HepG2 (cell line): ENCODE data around the gene CCDC88B. TPM values are rescaled to one million over a fixed set of nuclear protein-coding genes. Genes with fewer than 3 reads are reported as not detected.
A peak's percentile ranks its signal among the peaks of the same experiment; 100 is the strongest.

Experiments
- ARNT ChIP-seq: fragments of 450-650 bp; IDR thresholded peaks from 2 replicates; pipeline ENCODE4 v1.6.1; 2017
- BRCA1 ChIP-seq: sonication (generic); formaldehyde crosslinking; IDR thresholded peaks from 2 replicates; pipeline ENCODE4 v1.4.0; 2020; ENCODE audit warnings: missing genetic modification reagents
- CENPX ChIP-seq: sonication (generic); formaldehyde crosslinking; IDR thresholded peaks from 2 replicates; pipeline ENCODE4 v1.9.0; 2021; ENCODE audit warnings: mild to moderate bottlenecking, missing genetic modification reagents, moderate library complexity
- EZH2 ChIP-seq: conservative IDR thresholded peaks from 2 replicates; pipeline ENCODE4 v1.6.1; 2012; ENCODE audit warnings: mild to moderate bottlenecking, low read depth, low read length, moderate library complexity
- GATAD1 ChIP-seq: IDR thresholded peaks from 2 replicates; pipeline ENCODE4 v1.6.1; 2016; ENCODE audit warnings: missing genetic modification reagents, missing compliant biosample characterization
- GTF2F1 ChIP-seq: fragments of 150-350 bp; IDR thresholded peaks from 2 replicates; pipeline ENCODE4 v1.6.1; 2014; ENCODE audit warnings: low read length
- HDAC2 ChIP-seq: sonication (generic); formaldehyde crosslinking; IDR thresholded peaks from 2 replicates; pipeline ENCODE4 v1.4.0; 2020; ENCODE audit warnings: missing genetic modification reagents
- KDM6A ChIP-seq: IDR thresholded peaks from 2 replicates; pipeline ENCODE4 v1.6.1; 2016; ENCODE audit warnings: low read depth
- NFE2L2 ChIP-seq: fragments of 150-350 bp; IDR thresholded peaks from 2 replicates; pipeline ENCODE4 v1.6.1; 2014; ENCODE audit warnings: low read length
- POGZ ChIP-seq: sonication (generic); formaldehyde crosslinking; IDR thresholded peaks from 2 replicates; pipeline ENCODE4 v1.4.0; 2020; ENCODE audit warnings: mild to moderate bottlenecking, missing genetic modification reagents
- PTBP1 ChIP-seq: fragments of 200-400 bp; formaldehyde crosslinking; IDR thresholded peaks from 2 replicates; pipeline ENCODE4 v1.6.1; 2018; ENCODE audit warnings: low read length, low read depth; ENCODE audit not compliant: poor library complexity, severe bottlenecking
- SALL2 ChIP-seq: sonication (generic); formaldehyde crosslinking; IDR thresholded peaks from 2 replicates; pipeline ENCODE4 v1.8.1; 2023; ENCODE audit warnings: mild to moderate bottlenecking, missing genetic modification reagents, inconsistent platforms
- TARDBP ChIP-seq: sonication (generic); formaldehyde crosslinking; IDR thresholded peaks from 2 replicates; pipeline ENCODE4 v1.8.0; 2022; ENCODE audit warnings: mild to moderate bottlenecking, missing genetic modification reagents
- TGIF2 ChIP-seq: IDR thresholded peaks from 2 replicates; pipeline ENCODE4 v1.6.1; 2016; ENCODE audit warnings: control low read depth, missing compliant biosample characterization
- ZBTB10 ChIP-seq: sonication (generic); formaldehyde crosslinking; IDR thresholded peaks from 2 replicates; pipeline ENCODE4 v1.4.0; 2020; ENCODE audit warnings: missing genetic modification reagents, borderline replicate concordance
- ZFP36L2 ChIP-seq: sonication (generic); formaldehyde crosslinking; IDR thresholded peaks from 2 replicates; pipeline ENCODE4 v1.4.0; 2020; ENCODE audit warnings: missing genetic modification reagents
- ZFP41 ChIP-seq: sonication (generic); formaldehyde crosslinking; IDR thresholded peaks from 2 replicates; pipeline ENCODE4 v1.4.0; 2020; ENCODE audit warnings: mild to moderate bottlenecking, missing genetic modification reagents, borderline replicate concordance
- ZKSCAN8 ChIP-seq: IDR thresholded peaks from 2 replicates; pipeline ENCODE4 v1.6.1; 2016; ENCODE audit warnings: borderline replicate concordance, missing genetic modification reagents, missing compliant biosample characterization
- ZNF543 ChIP-seq: sonication (generic); formaldehyde crosslinking; IDR thresholded peaks from 2 replicates; pipeline ENCODE4 v1.4.0; 2020; ENCODE audit warnings: mild to moderate bottlenecking, missing genetic modification reagents
- ZNF670 ChIP-seq: sonication (generic); formaldehyde crosslinking; IDR thresholded peaks from 2 replicates; pipeline ENCODE4 v1.8.0; 2022; ENCODE audit warnings: mild to moderate bottlenecking, missing genetic modification reagents, borderline replicate concordance
- ZNF766 ChIP-seq: sonication (generic); formaldehyde crosslinking; IDR thresholded peaks from 2 replicates; pipeline ENCODE4 v1.5.0; 2020; ENCODE audit warnings: missing genetic modification reagents, borderline replicate concordance
- ZNF772 ChIP-seq: sonication (generic); formaldehyde crosslinking; IDR thresholded peaks from 2 replicates; pipeline ENCODE4 v1.5.0; 2020; ENCODE audit warnings: mild to moderate bottlenecking, missing genetic modification reagents
- polyA plus RNA-seq, 8 experiments: library from polyadenylated mRNA; depleted of rRNA in 3 of 8; stranded (reverse) in 7 of 8; unstranded in 1 of 8; fragments of >200 nt; fragmentation: Illumina TruSeq in 4 of 8; extraction: Trizol in 4 of 8; gene quantifications; 2 replicates each; pipeline versions ENCODE4 v1.2.1 to v1.2.3, GENCODE V29; 2011 to 2016; ENCODE audit warnings: low read depth in 4 of 8, missing spikeins in 1 of 8, mixed read lengths in 1 of 8; ENCODE audit not compliant: insufficient read depth in 1 of 8
- total RNA-seq, 5 experiments: library from RNA; depleted of rRNA; stranded (reverse); fragments of >200 nt; fragmentation: Illumina TruSeq; extraction: Trizol; gene quantifications; 2 replicates each; pipeline ENCODE4 v1.2.3, GENCODE V29; 2016; ENCODE audit warnings: low read depth in 1 of 5
- TF ChIP-seq, protein P1 (sequence below): sonication (generic); formaldehyde crosslinking; IDR thresholded peaks from 2 replicates; pipeline ENCODE4 v1.8.1; 2023; ENCODE audit warnings: mild to moderate bottlenecking, missing genetic modification reagents, borderline replicate concordance
- TF ChIP-seq, protein P2 (sequence below): sonication (generic); formaldehyde crosslinking; IDR thresholded peaks from 2 replicates; pipeline ENCODE4 v1.4.0; 2020; ENCODE audit warnings: low read depth, mild to moderate bottlenecking, missing genetic modification reagents
- TF ChIP-seq, protein P3 (sequence below): sonication (generic); formaldehyde crosslinking; IDR thresholded peaks from 2 replicates; pipeline ENCODE4 v1.9.0; 2021; ENCODE audit warnings: missing genetic modification reagents, borderline replicate concordance
- TF ChIP-seq, protein P4 (sequence below): IDR thresholded peaks from 2 replicates; pipeline ENCODE4 v1.6.1; 2016; ENCODE audit warnings: missing genetic modification reagents, missing compliant biosample characterization

Gene CCDC88B
- total and polyA plus RNA-seq, 2 of the 13 experiments (the other 11 are each of a cell fraction or from before 2014, with no cell fraction given) = 3.6 to 4.8 TPM

DNA sequence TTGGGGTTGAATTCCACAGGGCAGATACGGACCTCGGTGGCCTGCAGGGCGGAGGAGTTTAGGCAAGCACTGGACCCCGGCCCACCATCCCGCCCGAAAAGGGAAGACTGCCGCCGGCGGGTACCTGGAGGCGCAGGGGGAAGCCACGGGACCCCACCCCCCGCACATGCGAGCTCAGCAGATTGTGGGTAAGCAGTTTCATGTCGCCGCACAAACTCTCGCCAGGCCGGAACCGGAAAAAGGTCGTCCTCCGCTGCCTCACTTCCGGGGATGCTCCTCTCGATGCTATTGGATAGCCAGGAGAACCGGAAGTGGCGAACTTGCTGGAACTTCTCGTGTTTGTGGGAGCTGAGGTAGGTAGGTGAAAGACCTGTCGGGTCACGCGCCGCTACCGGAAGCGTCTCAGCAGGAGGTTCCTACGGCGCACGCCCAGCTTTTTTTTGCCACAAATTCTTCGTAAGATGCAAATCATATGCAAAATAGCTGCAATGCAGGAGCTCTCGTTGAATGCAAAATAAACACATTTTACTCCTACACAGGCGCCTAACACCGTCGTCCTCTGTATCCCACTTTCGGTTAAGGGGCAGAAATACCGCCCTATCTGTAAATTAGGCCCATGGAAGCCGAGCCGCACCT is 22.6 kb upstream of the CCDC88B start, which contains the start of gene TRMT112 (continued):
- TF ChIP-seq ZBTB10 (CRISPR knock-in tag) = no peak
- TF ChIP-seq ZFP41 (CRISPR knock-in tag) = no peak
- peak; percentile 64; the same call in 1 of the 2 replicates for TF ChIP-seq BRCA1 (CRISPR knock-in tag)
- no peak for TF ChIP-seq PTBP1
- peak; percentile 64; the same call in 1 of the 2 replicates for TF ChIP-seq ZNF670 (CRISPR knock-in tag)
- TF ChIP-seq ZNF543 (CRISPR knock-in tag) = 0 out of 2 replicates have a peak, but pooled peaks have one; percentile 26
- TF ChIP-seq KDM6A (CRISPR knock-in tag) = no peak
- peak; percentile 51; the same call in 1 of the 2 replicates for TF ChIP-seq HDAC2 (CRISPR knock-in tag)
- peak; percentile 34 for TF ChIP-seq SALL2 (CRISPR knock-in tag)
- TF ChIP-seq, protein P1, sequence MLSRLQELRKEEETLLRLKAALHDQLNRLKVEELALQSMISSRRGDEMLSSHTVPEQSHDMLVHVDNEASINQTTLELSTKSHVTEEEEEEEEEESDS = peak; percentile 99
- no peak for TF ChIP-seq EZH2
- no peak for TF ChIP-seq GTF2F1
- 0 out of 2 replicates have a peak, but pooled peaks have one; percentile 59 for TF ChIP-seq ZNF766
- no peak for TF ChIP-seq ARNT
- TF ChIP-seq ZNF772 (CRISPR knock-in tag) = no peak; the same call in 1 of the 2 replicates
- TF ChIP-seq ZFP36L2 (CRISPR knock-in tag) = no peak
- TF ChIP-seq CENPX = no peak
- TF ChIP-seq ZKSCAN8 = no peak
- peak; percentile 92 for TF ChIP-seq GATAD1 (CRISPR knock-in tag)
- TF ChIP-seq, protein P2, sequence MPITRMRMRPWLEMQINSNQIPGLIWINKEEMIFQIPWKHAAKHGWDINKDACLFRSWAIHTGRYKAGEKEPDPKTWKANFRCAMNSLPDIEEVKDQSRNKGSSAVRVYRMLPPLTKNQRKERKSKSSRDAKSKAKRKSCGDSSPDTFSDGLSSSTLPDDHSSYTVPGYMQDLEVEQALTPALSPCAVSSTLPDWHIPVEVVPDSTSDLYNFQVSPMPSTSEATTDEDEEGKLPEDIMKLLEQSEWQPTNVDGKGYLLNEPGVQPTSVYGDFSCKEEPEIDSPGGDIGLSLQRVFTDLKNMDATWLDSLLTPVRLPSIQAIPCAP (CRISPR knock-in tag) = no peak
- TF ChIP-seq, protein P3, sequence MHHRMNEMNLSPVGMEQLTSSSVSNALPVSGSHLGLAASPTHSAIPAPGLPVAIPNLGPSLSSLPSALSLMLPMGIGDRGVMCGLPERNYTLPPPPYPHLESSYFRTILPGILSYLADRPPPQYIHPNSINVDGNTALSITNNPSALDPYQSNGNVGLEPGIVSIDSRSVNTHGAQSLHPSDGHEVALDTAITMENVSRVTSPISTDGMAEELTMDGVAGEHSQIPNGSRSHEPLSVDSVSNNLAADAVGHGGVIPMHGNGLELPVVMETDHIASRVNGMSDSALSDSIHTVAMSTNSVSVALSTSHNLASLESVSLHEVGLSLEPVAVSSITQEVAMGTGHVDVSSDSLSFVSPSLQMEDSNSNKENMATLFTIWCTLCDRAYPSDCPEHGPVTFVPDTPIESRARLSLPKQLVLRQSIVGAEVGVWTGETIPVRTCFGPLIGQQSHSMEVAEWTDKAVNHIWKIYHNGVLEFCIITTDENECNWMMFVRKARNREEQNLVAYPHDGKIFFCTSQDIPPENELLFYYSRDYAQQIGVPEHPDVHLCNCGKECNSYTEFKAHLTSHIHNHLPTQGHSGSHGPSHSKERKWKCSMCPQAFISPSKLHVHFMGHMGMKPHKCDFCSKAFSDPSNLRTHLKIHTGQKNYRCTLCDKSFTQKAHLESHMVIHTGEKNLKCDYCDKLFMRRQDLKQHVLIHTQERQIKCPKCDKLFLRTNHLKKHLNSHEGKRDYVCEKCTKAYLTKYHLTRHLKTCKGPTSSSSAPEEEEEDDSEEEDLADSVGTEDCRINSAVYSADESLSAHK (CRISPR knock-in tag) = no peak
- peak; percentile 63 for TF ChIP-seq POGZ (CRISPR knock-in tag)
- no peak for TF ChIP-seq TGIF2
- no peak for TF ChIP-seq NFE2L2
- TF ChIP-seq, protein P4, sequence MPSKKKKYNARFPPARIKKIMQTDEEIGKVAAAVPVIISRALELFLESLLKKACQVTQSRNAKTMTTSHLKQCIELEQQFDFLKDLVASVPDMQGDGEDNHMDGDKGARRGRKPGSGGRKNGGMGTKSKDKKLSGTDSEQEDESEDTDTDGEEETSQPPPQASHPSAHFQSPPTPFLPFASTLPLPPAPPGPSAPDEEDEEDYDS (CRISPR knock-in tag) = peak; percentile 35; the same call in 1 of the 2 replicates
- TF ChIP-seq TARDBP = no peak
